Colonic mucosa (tissue), 4 donors: ENCODE measurements around the gene SERPINI1. TPM values are rescaled to one million over a fixed set of nuclear protein-coding genes. Genes with fewer than 3 reads are reported as not detected.

ENCODE experiments used
- DNase-seq: peaks from one replicate; pipeline ENCODE4 v3.0.0-alpha.2; 2020
- H3K27ac ChIP-seq: fragments of 200-600 bp; one replicate; pipeline ENCODE4 v1.8.0; 2021
- H3K27me3 ChIP-seq: fragments of 200-600 bp; one replicate; pipeline ENCODE4 v1.8.0; 2021
- H3K36me3 ChIP-seq: fragments of 200-600 bp; one replicate; pipeline ENCODE4 v1.8.0; 2021
- H3K4me1 ChIP-seq: fragments of 200-600 bp; one replicate; pipeline ENCODE4 v1.8.0; 2021; ENCODE audit warnings: mild to moderate bottlenecking
- H3K4me3 ChIP-seq: fragments of 200-600 bp; one replicate; pipeline ENCODE4 v1.8.0; 2021
- H3K9ac ChIP-seq, 2 donors: one replicate each; pipeline ENCODE4 v1.7.0; 2013; ENCODE audit warnings: control low read depth in 2 of 2, low read depth in 2 of 2, low read length in 2 of 2
- H3K9me3 ChIP-seq: fragments of 200-600 bp; one replicate; pipeline ENCODE4 v1.8.0; 2021
- CTCF ChIP-seq: fragments of 200-600 bp; IDR thresholded peaks from one replicate; pipeline ENCODE4 v1.8.0; 2022; ENCODE audit warnings: antibody characterized with exemption, mild to moderate bottlenecking
- intact Hi-C: fragments of 100-400 bp; cut with DNase I; formaldehyde crosslinking; loops from one replicate; pipeline ENCODE4 v1.14.1; 2022
- total RNA-seq, 2 donors: library from RNA; stranded (reverse); fragmentation: NEBNext Ultra II Directional in 1 of 2; extraction: Animal tissue kit (Norgen Biotek cat#: 25700) in 1 of 2; gene quantifications; one replicate each; pipeline ENCODE4 v1.2.1, GENCODE V29; 2021
- donor health status: healthy.
- donor health status: DM: no; HTN: no; CAD: no.
- donor health status: DM: no; HTN: no; CAD: no.

The SERPINI1 gene
- total RNA-seq, 2 donors from 2014 or later: 1.1 to 1.3 TPM

GRCh38 chr3:167855306-167855705 is 119.8 kb downstream of the SERPINI1 start:
- no peaks in the 10 kb centered on the region for H3K9me3 ChIP-seq
- no peaks in the 10 kb centered on the region for H3K27me3 ChIP-seq
- no peak for TF ChIP-seq CTCF
- H3K27ac ChIP-seq: no peak overlapping the region
- no peaks in the 10 kb centered on the region for H3K36me3 ChIP-seq
- H3K4me3 ChIP-seq: no peak overlapping the region
- no peak overlapping the region for H3K9ac ChIP-seq
- intact Hi-C loops: no loop called here
- no peak for DNase-seq
- H3K4me1 ChIP-seq: no peaks in the 10 kb centered on the region

GRCh38 chr3:167858865-167859264 is 123.3 kb downstream of the SERPINI1 start:
- H3K4me1 ChIP-seq: no peaks in the 10 kb centered on the region
- no peaks in the 10 kb centered on the region for H3K27me3 ChIP-seq
- no peak overlapping the region for H3K4me3 ChIP-seq
- no peak overlapping the region for H3K9ac ChIP-seq
- TF ChIP-seq CTCF: no peak
- H3K9me3 ChIP-seq: no peaks in the 10 kb centered on the region
- intact Hi-C loops: no loop called here
- no peak overlapping the region for H3K27ac ChIP-seq
- H3K36me3 ChIP-seq: no peaks in the 10 kb centered on the region
- DNase-seq: no peak

GRCh38 chr3:167859610-167860009 is 124.1 kb downstream of the SERPINI1 start:
- Histone ChIP-seq H3K27me3 (no peaks in the 10 kb centered on the region), H3K27ac (no peak overlapping the region), H3K4me1 (no peaks in the 10 kb centered on the region), H3K4me3 (no peak overlapping the region), H3K36me3 (no peaks in the 10 kb centered on the region), H3K9ac (no peak overlapping the region), H3K9me3 (no peaks in the 10 kb centered on the region)
- no peak for TF ChIP-seq CTCF
- no peak for DNase-seq
- intact Hi-C loops: no loop called here

- Histone ChIP-seq H3K4me3 (no peak overlapping the region), H3K27me3 (no peaks in the 10 kb centered on the region), H3K4me1 (no peaks in the 10 kb centered on the region), H3K27ac (no peak overlapping the region), H3K9me3 (no peaks in the 10 kb centered on the region), H3K9ac (no peak overlapping the region), H3K36me3 (no peaks in the 10 kb centered on the region)
- no peak for TF ChIP-seq CTCF
- intact Hi-C loops: no loop called here
- no peak for DNase-seq
Observed at GRCh38 chr3:167861649-167862048, 126.1 kb downstream of the SERPINI1 start.

- TF ChIP-seq CTCF: no peak
- H3K36me3 ChIP-seq: no peaks in the 10 kb centered on the region
- intact Hi-C loops: no loop called here
- no peaks in the 10 kb centered on the region for H3K4me1 ChIP-seq
- no peak overlapping the region for H3K27ac ChIP-seq
- H3K9me3 ChIP-seq: no peaks in the 10 kb centered on the region
- no peaks in the 10 kb centered on the region for H3K27me3 ChIP-seq
- H3K4me3 ChIP-seq: no peak overlapping the region
- no peak for DNase-seq
- no peak overlapping the region for H3K9ac ChIP-seq
Observed at GRCh38 chr3:167862104-167862730, 126.7 kb downstream of the SERPINI1 start.
